ENCODE results near the gene GAB1.

GAB1 gene

DNA sequence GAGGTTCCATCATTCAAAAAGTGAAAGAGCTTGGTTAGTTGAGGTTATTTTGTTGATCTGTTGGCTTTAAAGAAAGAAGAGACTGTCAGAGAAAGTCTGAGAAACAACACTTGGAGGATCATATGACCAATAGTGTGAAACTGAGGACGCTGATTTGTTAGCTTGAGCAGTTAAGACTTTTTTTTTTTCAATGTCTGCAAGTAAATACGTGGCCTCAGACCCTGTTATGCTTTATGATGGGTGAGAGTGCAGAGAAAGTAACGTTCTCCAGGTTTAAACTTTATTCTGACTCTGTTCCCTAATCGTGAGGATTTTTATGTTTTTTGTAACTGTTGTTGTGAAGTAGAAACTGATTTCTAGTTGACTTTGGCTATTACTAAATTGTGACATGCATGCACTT lies 45.9 kb downstream of the GAB1 start:
- H3K9me3 ChIP-seq (ENCODE audit: control insufficient read depth in 1 of 2, low read length in 2 of 2) = no peaks in the 10 kb centered on the region
- no peaks in the 10 kb centered on the region for H3K36me3 ChIP-seq (ENCODE audit: control insufficient read depth in 1 of 2, insufficient read depth in 2 of 2, low read length in 2 of 2)
- no peaks in the 10 kb centered on the region for H3K27me3 ChIP-seq (ENCODE audit: control insufficient read depth in 1 of 2, insufficient read depth in 2 of 2, low read length in 2 of 2)
- H3K4me1 ChIP-seq (ENCODE audit: control insufficient read depth in 1 of 2, insufficient read depth in 2 of 2, low read length in 2 of 2) = peaks cover 23 to 33% of the 10 kb centered on the region in 2 donors
- no peak overlapping the region for H3K4me3 ChIP-seq (ENCODE audit: low read depth in 1 of 2, low read length in 2 of 2)
- H3K9ac ChIP-seq (ENCODE audit: low read depth in 1 of 2, low read length in 2 of 2) = no peak overlapping the region
- H3K27ac ChIP-seq (ENCODE audit: low read depth, low read length) = peak overlapping the region; percentile 7

DNA sequence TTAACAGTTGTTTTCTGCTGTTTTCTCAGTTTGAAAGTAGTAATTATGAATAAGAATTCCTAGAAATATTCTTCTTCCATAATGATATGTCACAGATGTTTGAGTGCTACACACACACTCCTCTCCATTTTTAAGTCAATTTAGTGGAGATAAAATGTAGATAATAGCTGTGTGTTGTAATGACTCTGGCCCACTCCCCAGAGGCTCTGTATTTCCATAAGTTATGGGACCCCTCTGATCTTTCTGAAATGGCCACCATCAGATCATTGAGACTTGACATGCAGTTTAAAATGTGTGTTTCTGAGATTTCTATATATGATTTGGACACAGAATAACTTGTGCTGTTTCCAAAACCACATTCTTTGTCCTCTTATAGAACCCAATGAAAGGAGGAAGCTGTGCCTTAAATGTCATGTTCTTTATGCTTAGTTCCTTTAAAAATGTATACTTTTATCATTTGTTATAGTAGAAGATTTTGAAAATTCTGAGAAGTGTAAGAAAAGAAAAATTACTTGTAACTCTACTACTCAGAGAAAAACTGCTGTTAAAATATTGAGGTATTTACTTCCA lies 46.4 kb downstream of the GAB1 start:
- no peak overlapping the region for H3K27ac ChIP-seq (ENCODE audit: low read depth, low read length)
- peaks cover 23 to 33% of the 10 kb centered on the region in 2 donors for H3K4me1 ChIP-seq (ENCODE audit: control insufficient read depth in 1 of 2, insufficient read depth in 2 of 2, low read length in 2 of 2)
- no peaks in the 10 kb centered on the region for H3K9me3 ChIP-seq (ENCODE audit: control insufficient read depth in 1 of 2, low read length in 2 of 2)
- no peaks in the 10 kb centered on the region for H3K36me3 ChIP-seq (ENCODE audit: control insufficient read depth in 1 of 2, insufficient read depth in 2 of 2, low read length in 2 of 2)
- H3K9ac ChIP-seq (ENCODE audit: low read depth in 1 of 2, low read length in 2 of 2) = no peak overlapping the region
- no peak overlapping the region for H3K4me3 ChIP-seq (ENCODE audit: low read depth in 1 of 2, low read length in 2 of 2)
- H3K27me3 ChIP-seq (ENCODE audit: control insufficient read depth in 1 of 2, insufficient read depth in 2 of 2, low read length in 2 of 2) = no peaks in the 10 kb centered on the region

DNA sequence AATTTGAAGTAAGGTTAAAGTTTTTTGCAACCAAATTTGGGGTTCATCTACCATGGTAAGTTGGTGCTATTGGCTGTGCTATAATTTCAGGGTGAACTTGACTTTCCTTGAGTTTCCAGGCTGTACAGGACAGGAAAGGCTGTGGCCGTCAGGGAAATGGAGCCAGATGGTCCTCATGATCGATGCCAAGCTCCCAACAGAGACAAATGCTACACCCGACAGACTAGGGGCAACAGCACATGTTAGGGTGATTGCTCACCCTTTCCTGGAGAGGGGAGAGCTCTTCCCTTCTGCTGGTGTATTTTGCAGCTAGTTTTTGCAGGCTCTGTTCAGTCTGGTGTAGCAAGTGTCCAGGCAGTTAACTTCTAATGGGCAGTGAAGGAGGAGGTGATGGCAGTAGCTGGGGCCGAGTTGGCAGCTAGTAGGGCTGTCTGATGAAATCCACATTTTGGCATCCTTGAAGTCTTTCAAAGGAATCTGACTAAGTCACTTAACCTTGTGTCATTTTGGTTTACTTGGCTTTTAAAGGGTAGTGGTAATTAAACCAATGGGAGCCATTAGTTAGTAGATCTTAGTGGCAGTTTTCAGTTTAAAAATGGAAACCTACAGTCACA lies 47.8 kb downstream of the GAB1 start:
- Histone ChIP-seq H3K36me3 (ENCODE audit: control insufficient read depth in 1 of 2, insufficient read depth in 2 of 2, low read length in 2 of 2) (no peaks in the 10 kb centered on the region), H3K4me3 (ENCODE audit: low read depth in 1 of 2, low read length in 2 of 2) (no peak overlapping the region), H3K4me1 (ENCODE audit: control insufficient read depth in 1 of 2, insufficient read depth in 2 of 2, low read length in 2 of 2) (peaks cover 23 to 33% of the 10 kb centered on the region in 2 donors)

DNA sequence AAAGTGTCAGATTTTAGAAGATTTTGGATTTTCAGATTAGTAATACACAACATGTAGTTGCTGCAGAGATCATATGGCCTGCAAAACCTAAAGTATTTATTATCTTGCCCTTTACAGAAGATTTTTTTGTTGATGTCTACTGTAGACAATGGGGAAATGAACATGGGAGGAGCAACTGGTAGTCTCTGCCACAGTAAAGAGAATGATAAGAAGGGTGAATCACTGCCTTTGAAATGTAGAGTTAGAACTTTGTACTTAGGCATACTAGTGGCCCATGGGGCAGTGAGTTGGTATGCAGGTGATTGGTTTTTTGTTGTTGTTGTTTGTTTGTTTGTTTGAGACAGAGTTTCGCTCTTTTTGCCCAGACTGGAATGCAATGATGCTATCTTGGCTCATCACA lies 50.1 kb downstream of the GAB1 start:
- Histone ChIP-seq H3K9me3 (ENCODE audit: control insufficient read depth in 1 of 2, low read length in 2 of 2) (no peaks in the 10 kb centered on the region), H3K27ac (ENCODE audit: low read depth, low read length) (no peak overlapping the region), H3K4me3 (ENCODE audit: low read depth in 1 of 2, low read length in 2 of 2) (no peak overlapping the region), H3K9ac (ENCODE audit: low read depth in 1 of 2, low read length in 2 of 2) (no peak overlapping the region), H3K27me3 (ENCODE audit: control insufficient read depth in 1 of 2, insufficient read depth in 2 of 2, low read length in 2 of 2) (no peaks in the 10 kb centered on the region), H3K4me1 (ENCODE audit: control insufficient read depth in 1 of 2, insufficient read depth in 2 of 2, low read length in 2 of 2) (peaks cover 19 to 36% of the 10 kb centered on the region in 2 donors), H3K36me3 (ENCODE audit: control insufficient read depth in 1 of 2, insufficient read depth in 2 of 2, low read length in 2 of 2) (no peaks in the 10 kb centered on the region)

More for the DNA sequence above, 47.8 kb downstream of the GAB1 start:
- H3K9me3 ChIP-seq (ENCODE audit: control insufficient read depth in 1 of 2, low read length in 2 of 2) = no peaks in the 10 kb centered on the region
- H3K27me3 ChIP-seq (ENCODE audit: control insufficient read depth in 1 of 2, insufficient read depth in 2 of 2, low read length in 2 of 2) = no peaks in the 10 kb centered on the region
- H3K27ac ChIP-seq (ENCODE audit: low read depth, low read length) = no peak overlapping the region
- no peak overlapping the region for H3K9ac ChIP-seq (ENCODE audit: low read depth in 1 of 2, low read length in 2 of 2)

DNA sequence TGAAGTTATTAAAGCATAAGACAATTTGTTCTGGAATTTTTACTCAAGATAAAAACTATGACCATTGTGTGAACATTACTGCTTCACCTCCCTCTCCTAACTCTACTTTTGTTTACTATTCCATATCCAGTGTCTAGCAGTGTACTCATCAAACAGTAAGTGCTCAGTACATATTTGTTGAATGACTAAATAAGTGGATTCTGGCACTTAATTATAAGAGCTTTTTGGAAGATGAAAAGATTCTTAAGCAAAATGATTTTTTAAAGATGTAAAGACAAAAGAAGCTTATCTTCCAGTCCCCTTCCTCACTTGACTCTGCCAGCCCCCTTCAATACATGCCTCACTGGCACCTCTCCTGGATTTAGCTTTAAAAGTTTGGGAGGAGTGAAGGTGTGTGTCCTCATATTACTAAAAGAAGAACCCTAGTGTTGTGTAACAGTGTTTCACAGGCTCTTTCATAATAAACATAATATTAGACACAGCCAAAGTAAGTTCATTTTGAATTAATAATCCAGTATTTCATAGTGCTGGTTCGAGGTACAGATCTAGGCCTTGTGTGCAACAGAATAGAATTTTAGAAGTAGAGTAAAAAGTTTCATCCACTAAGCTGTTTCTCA lies 53.0 kb downstream of the GAB1 start:
- Histone ChIP-seq H3K27ac (ENCODE audit: low read depth, low read length) (no peak overlapping the region), H3K36me3 (ENCODE audit: control insufficient read depth in 1 of 2, insufficient read depth in 2 of 2, low read length in 2 of 2) (no peaks in the 10 kb centered on the region), H3K4me3 (ENCODE audit: low read depth in 1 of 2, low read length in 2 of 2) (no peak overlapping the region), H3K4me1 (ENCODE audit: control insufficient read depth in 1 of 2, insufficient read depth in 2 of 2, low read length in 2 of 2) (peaks cover 6 to 17% of the 10 kb centered on the region in 2 donors), H3K9ac (ENCODE audit: low read depth in 1 of 2, low read length in 2 of 2) (no peak overlapping the region), H3K27me3 (ENCODE audit: control insufficient read depth in 1 of 2, insufficient read depth in 2 of 2, low read length in 2 of 2) (no peaks in the 10 kb centered on the region), H3K9me3 (ENCODE audit: control insufficient read depth in 1 of 2, low read length in 2 of 2) (no peaks in the 10 kb centered on the region)

DNA sequence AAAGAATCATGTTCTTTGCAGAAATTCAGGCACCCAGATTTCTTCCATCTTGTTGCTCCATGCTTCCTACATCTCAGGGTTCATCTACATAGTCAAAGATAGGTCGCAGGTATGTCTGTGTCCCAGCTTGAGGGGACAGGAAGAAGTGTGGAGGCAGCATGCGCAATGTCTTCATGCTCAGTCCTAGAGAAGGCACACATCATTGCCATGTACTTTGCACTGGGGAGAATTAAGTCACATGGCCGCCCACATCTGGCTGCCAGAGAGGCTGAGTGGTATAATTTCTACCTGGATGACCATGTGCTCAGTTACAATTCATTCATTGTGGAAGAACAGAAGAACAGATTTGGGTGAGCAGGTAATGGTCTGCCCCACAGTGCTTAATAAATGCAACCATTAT lies 54.1 kb downstream of the GAB1 start:
- no peak overlapping the region for H3K4me3 ChIP-seq (ENCODE audit: low read depth in 1 of 2, low read length in 2 of 2)

DNA sequence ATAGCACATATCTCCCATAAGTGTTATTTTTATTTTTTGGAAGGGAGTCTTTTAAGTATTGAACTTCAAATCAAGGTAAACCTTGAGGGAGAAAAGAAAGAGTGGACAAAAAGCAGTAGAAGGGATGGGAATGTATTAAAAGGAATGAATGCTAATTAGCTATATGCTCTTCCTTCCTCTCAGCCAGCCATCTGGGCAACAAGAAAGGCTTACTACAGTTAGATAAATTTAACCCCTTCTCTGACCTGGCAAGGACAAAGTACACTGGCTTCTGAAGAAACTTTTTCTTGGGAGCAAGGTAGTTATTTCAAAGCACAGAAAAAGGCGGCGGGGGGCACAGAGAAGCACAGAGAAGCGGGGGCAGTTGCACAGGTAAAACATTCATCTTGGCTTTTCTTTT lies 54.6 kb downstream of the GAB1 start:
- Histone ChIP-seq H3K4me3 (ENCODE audit: low read depth in 1 of 2, low read length in 2 of 2) (no peak overlapping the region), H3K27ac (ENCODE audit: low read depth, low read length) (no peak overlapping the region), H3K27me3 (ENCODE audit: control insufficient read depth in 1 of 2, insufficient read depth in 2 of 2, low read length in 2 of 2) (no peaks in the 10 kb centered on the region), H3K9me3 (ENCODE audit: control insufficient read depth in 1 of 2, low read length in 2 of 2) (no peaks in the 10 kb centered on the region), H3K4me1 (ENCODE audit: control insufficient read depth in 1 of 2, insufficient read depth in 2 of 2, low read length in 2 of 2) (peaks cover 6 to 17% of the 10 kb centered on the region in 2 donors), H3K36me3 (ENCODE audit: control insufficient read depth in 1 of 2, insufficient read depth in 2 of 2, low read length in 2 of 2) (no peaks in the 10 kb centered on the region), H3K9ac (ENCODE audit: low read depth in 1 of 2, low read length in 2 of 2) (no peak overlapping the region)

More for the DNA sequence above, 54.1 kb downstream of the GAB1 start:
- H3K4me1 ChIP-seq (ENCODE audit: control insufficient read depth in 1 of 2, insufficient read depth in 2 of 2, low read length in 2 of 2) = peaks cover 6 to 17% of the 10 kb centered on the region in 2 donors
- no peaks in the 10 kb centered on the region for H3K36me3 ChIP-seq (ENCODE audit: control insufficient read depth in 1 of 2, insufficient read depth in 2 of 2, low read length in 2 of 2)
- no peaks in the 10 kb centered on the region for H3K9me3 ChIP-seq (ENCODE audit: control insufficient read depth in 1 of 2, low read length in 2 of 2)
- no peak overlapping the region for H3K27ac ChIP-seq (ENCODE audit: low read depth, low read length)
- H3K9ac ChIP-seq (ENCODE audit: low read depth in 1 of 2, low read length in 2 of 2) = no peak overlapping the region
- H3K27me3 ChIP-seq (ENCODE audit: control insufficient read depth in 1 of 2, insufficient read depth in 2 of 2, low read length in 2 of 2) = no peaks in the 10 kb centered on the region

DNA sequence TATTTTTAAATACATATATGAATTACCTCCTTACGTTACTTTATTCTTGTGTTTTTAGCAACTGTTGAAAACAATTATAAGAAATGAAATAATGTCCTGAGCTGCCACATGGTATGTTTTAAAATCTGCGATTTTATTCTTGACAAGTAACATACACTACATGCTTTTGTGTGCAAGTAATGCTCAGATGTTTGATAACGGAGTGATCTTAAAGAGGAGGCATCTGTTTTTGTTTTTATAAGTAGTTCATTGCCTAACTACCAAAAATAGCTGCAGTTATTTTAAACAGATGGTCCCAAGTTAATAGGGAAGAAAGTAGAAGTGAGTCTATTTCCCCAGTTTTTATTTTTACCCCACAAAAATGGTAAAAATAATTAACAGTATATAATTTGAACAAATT lies 55.2 kb downstream of the GAB1 start:
- no peak overlapping the region for H3K9ac ChIP-seq (ENCODE audit: low read depth in 1 of 2, low read length in 2 of 2)
- no peaks in the 10 kb centered on the region for H3K27me3 ChIP-seq (ENCODE audit: control insufficient read depth in 1 of 2, insufficient read depth in 2 of 2, low read length in 2 of 2)
- H3K36me3 ChIP-seq (ENCODE audit: control insufficient read depth in 1 of 2, insufficient read depth in 2 of 2, low read length in 2 of 2) = no peaks in the 10 kb centered on the region
- H3K4me3 ChIP-seq (ENCODE audit: low read depth in 1 of 2, low read length in 2 of 2) = no peak overlapping the region
- H3K27ac ChIP-seq (ENCODE audit: low read depth, low read length) = no peak overlapping the region
- H3K4me1 ChIP-seq (ENCODE audit: control insufficient read depth in 1 of 2, insufficient read depth in 2 of 2, low read length in 2 of 2) = peaks cover 6 to 20% of the 10 kb centered on the region in 2 donors
- no peaks in the 10 kb centered on the region for H3K9me3 ChIP-seq (ENCODE audit: control insufficient read depth in 1 of 2, low read length in 2 of 2)

DNA sequence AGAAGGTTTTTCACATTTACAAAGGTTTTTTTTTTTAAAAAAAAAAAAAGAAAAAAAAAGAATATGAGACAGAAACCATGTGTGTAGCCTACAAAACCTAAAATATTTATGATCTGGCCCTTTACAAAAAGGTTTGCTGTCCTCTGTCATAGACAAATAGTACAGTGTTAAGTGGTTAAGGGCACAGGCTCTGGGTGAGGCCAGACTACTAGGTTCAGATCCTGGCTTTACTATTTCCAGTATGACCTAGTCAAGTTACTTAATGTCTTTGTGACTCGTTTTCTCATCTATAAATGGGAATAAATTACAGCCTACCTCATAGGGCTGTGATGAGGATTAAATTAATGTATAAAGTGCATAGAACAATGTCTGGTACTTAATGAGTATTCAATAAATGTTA lies 56.5 kb downstream of the GAB1 start:
- Histone ChIP-seq H3K36me3 (ENCODE audit: control insufficient read depth in 1 of 2, insufficient read depth in 2 of 2, low read length in 2 of 2) (no peaks in the 10 kb centered on the region), H3K4me1 (ENCODE audit: control insufficient read depth in 1 of 2, insufficient read depth in 2 of 2, low read length in 2 of 2) (peaks cover 6 to 23% of the 10 kb centered on the region in 2 donors), H3K27me3 (ENCODE audit: control insufficient read depth in 1 of 2, insufficient read depth in 2 of 2, low read length in 2 of 2) (no peaks in the 10 kb centered on the region), H3K27ac (ENCODE audit: low read depth, low read length) (no peak overlapping the region), H3K9me3 (ENCODE audit: control insufficient read depth in 1 of 2, low read length in 2 of 2) (no peaks in the 10 kb centered on the region), H3K9ac (ENCODE audit: low read depth in 1 of 2, low read length in 2 of 2) (no peak overlapping the region), H3K4me3 (ENCODE audit: low read depth in 1 of 2, low read length in 2 of 2) (no peak overlapping the region)

DNA sequence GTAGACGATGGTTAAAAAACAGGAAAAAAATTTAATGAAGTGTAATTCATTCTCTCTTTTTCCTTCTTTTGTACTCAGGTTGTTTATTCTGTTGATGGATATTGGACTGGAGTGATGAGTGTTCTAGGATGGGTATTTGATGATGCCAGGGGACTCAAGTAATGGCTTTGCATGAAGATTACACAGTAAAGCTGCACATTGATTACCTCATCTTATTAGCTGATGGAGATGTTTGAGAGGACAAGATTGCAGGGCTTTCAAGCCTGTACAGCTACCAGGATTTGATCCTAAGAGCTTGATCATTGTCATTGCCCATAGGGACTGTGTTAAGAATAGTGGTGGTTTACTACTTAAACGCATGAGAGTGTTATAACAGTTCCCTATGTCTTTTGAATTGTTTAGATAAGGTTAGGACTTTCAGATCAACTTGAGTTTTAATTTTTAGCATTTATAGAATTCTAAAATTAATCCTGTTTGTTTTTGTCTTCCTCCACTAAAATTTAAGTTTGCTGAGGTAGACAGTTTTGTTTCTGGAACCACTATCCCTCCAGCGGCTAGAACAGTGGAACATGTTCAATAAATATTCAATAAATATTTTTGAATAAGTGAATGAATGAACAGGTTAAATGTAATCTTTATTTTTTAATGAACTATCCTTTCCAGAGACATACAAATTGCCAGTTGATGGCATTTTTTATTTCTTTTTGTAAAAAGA lies 58.2 kb downstream of the GAB1 start:
- Histone ChIP-seq H3K9ac (ENCODE audit: low read depth in 1 of 2, low read length in 2 of 2) (no peak overlapping the region), H3K4me1 (ENCODE audit: control insufficient read depth in 1 of 2, insufficient read depth in 2 of 2, low read length in 2 of 2) (peaks cover 6 to 28% of the 10 kb centered on the region in 2 donors), H3K27ac (ENCODE audit: low read depth, low read length) (no peak overlapping the region), H3K27me3 (ENCODE audit: control insufficient read depth in 1 of 2, insufficient read depth in 2 of 2, low read length in 2 of 2) (no peaks in the 10 kb centered on the region), H3K36me3 (ENCODE audit: control insufficient read depth in 1 of 2, insufficient read depth in 2 of 2, low read length in 2 of 2) (no peaks in the 10 kb centered on the region), H3K4me3 (ENCODE audit: low read depth in 1 of 2, low read length in 2 of 2) (no peak overlapping the region), H3K9me3 (ENCODE audit: control insufficient read depth in 1 of 2, low read length in 2 of 2) (no peaks in the 10 kb centered on the region)
